Measurements from ENCODE around the gene TSPAN31.

Gene TSPAN31

DNA sequence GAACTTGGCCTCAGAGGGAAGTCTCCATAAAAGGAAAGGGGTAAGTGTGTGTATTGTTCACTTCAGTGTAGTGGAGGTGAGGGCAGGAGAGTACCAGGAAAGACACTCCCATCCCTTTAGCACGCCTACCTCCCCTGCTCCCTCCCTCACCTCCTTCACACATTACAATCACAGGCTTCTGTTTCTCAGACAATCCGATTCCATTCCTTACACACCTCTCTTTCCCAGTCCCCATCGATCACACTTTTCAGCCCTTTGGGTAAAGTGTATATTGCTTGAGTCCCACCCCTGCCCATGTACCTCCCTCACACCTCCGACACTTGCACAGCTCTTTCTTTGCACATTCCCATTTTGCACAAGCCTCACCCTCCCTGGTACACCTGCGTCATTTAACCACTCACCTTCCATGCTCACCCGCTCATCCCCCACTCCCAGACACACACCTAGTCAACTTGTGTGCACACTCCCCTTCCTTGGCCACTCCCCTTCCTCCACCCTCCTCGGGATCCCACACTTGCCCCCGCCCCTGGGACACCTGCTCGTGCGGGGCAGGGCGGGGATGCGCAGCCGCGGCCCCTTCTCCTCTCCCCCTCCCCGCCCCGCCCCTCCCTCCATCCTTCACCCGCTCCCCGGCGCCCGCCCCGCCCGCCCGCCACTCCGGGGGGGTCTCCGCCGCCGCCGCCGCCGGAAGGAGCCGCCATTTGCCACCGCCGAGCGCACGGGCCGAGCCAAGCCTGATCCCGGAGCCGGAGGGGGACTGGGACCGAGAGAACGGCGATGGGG is 9.8 kb downstream of the TSPAN31 start, which contains the start of gene MARCHF9:
Gene MARCHF9, plus strand, starts transcription at position 693 of the 783 bp plus-strand sequence. CDS start 426 bp downstream, outside the sequence.
- peak; percentile 94 for DNase-seq

DNA sequence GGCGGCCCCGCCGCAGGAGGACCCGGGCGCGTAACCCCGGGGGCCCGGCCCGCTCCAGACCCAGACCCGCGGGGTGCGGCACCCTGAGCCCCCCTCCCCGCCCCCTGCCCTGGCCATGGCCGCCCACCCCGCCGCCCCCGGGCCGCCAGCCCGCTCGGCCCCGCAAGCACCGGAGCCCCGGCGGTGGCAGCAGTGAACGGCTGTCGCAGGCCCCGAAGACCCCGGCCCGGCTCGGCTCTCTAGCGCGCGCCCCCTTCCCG is 10.3 kb downstream of the TSPAN31 start:
- DNase-seq, result no peak

DNA sequence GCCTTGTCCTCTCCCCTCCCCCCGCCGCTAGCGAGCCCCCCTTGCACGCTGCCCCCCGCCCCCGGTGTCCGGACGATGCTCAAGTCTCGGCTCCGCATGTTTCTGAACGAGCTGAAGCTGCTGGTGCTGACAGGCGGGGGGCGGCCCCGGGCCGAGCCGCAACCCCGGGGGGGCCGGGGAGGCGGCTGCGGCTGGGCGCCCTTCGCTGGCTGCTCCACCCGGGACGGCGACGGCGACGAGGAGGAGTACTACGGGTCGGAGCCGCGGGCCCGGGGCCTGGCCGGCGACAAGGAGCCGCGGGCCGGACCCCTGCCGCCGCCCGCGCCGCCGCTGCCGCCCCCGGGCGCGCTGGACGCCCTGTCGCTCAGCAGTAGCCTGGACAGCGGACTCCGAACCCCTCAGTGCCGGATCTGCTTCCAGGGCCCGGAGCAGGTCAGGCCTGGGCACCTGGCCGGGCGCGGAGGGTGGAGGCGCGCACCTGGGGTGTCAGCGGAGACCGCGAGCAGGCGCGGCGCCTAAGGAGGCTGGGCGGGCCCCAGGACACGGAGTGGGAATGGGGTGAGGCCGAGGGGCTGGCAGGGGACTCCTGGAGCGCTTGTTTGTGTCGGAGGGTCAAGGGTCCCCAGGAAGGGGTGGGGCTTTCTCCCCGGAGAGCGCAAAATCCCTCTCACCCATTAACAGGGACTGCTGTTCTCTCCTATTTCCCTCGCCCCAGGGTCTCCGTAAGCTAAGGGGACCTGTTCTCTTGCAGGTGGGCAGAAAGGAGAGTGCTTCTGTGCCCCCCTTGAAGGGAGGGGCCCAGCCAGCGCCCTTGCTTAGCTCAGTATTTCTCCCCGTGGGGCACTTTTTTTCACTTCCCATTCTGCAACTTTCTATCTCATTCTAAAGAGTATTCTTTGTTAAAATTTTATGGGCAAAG is 10.9 kb downstream of the TSPAN31 start:
- DNase-seq, result peak; percentile 47

DNA sequence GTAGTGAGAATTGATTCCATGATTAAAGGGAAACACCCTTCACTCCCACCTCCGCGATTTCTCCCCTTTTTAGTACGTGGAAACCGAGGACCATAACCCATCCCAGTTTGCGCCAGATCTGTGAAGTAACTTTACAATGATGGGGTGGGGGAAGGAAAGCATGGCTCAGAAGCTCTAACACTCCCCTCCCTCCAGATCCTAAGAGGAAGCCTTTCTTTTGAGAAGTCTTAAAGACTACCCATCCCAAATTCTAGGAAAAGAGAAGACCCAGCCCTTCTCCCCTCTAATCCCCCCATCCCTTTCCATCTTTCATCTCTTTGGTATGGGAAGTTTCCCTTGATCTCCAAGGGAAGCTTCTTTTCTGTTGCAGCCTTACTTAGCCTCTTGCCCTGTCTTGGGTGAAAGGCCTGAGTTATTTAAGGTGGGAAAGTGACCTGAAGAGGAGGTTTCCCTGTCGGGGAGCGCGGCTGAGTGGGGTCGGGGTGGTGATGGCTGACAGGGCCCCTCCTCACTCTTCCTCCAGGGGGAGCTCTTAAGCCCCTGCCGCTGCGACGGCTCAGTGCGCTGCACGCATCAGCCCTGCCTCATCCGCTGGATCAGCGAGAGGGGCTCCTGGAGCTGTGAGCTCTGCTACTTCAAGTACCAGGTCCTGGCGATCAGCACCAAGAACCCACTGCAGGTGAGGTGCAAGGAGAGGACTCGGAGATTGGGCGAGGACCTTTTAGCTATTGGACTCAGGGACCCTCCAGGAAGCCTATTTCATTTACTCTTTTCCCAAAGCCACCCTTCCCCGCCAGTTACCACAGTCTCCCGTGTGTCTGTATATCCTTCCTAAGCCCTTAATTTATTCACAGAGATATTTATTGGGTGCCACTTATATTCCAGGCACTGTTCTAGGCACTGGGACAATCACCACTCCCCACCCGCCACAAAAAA is 11.8 kb downstream of the TSPAN31 start:
- peak; percentile 81 for DNase-seq

DNA sequence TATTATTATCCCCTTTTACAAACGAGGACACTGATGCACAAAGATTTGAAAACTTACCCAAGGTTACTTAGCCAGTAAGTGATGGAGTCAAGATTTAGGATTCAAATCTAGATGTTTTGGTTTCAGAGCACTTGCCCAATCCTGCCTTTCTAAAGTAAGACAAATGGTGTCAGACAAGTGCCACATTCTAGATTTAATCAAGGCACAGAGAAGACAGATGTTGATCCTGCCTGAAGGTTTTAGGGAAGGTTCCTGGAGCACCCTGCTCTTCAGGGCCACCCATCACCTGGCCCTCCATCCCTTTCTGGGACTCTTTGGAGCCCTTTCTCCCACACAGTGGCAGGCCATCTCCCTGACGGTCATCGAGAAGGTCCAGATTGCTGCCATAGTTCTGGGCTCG is 12.9 kb downstream of the TSPAN31 start:
- DNase-seq, result no peak

DNA sequence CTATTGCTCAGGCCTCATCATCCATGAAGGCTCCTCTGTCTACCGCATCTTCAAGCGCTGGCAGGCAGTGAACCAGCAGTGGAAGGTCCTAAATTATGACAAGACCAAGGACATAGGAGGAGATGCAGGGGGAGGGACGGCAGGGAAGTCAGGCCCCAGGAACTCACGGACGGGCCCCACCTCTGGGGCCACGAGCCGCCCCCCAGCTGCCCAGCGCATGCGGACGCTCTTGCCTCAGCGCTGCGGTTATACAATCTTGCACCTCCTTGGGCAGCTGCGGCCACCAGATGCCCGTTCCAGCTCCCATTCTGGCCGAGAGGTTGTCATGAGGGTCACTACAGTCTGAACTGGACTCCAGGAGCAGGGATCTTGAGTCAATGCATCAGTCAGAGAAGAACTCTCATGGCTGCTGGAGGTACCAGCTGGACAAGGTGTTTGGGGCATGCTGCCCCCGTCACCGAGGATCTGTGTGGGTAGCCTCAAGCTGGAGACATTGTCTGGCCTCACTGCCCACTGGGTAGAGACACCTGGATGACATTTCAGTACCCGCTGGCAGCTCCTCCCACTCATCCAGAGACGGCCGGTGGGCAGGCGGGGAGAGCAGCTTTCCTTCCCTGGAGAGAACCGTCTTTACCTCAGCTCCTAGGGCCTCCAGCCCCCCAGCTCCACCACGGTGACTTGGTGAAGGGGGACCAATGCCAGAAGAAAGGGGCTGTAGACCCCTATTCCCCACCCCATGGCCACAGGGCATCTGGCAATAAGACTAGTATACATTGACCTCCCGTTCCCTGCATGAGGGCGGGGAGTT is 13.9 kb downstream of the TSPAN31 start:
- no peak for DNase-seq

DNA sequence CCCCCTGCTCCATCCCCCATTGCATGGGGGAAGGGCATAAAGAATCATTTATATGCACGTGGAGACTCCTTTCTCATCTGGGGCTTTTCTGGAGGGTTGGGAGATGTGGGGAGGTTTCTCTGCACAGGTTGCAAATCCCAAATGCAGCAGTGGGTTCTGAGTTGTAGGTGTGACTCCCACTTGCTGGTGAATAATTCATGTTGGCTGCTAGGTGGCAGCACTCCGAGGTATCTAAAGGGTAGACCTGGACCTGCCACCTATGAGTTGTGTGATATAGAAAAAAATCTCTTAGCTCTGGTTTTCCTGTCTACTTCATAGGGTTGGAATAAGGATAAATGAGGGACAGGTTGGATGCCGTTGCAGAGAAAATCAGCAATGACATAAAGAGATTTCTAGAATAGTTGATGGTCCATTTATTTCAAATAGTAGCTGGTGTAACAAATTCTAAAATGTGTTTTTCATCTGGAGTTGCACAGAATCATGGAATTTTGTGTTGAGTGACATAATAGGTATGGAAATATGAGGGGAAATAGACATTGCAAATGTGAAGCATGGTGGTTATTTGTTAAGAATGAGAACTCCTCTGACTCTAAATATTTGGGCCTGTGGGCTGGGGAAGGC is 14.6 kb downstream of the TSPAN31 start:
- peak; percentile 53 for DNase-seq

DNA sequence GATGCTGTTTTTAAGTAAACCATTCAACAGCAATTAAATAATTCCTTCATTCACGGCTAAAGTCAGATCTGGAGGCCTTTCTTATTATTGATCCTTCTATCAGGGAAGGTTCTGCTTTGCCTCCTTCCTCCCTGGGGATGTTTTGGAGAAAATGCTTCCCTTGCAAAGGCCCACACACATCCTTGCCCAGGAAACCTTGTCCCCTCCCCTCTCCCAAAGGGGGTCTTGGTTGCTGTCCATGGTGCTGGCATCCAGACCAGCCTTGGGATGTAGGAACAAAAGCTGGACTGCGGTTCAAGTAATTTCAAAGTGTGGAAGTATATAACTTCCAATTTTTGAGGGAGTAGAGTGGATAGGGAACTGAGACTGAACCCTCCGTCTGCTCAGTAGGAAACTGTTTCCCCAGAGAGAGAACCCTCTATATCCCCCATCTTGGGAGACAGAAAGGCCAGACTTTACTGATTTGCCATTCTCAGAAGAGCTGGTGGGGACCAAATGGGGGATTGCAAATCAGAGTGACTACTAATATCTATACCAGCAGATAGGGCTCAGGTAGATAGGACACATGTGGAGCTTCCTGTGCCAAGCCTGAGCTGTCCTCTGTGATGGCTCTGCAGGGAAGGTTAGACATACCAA is 15.6 kb downstream of the TSPAN31 start:
- no peak for DNase-seq

DNA sequence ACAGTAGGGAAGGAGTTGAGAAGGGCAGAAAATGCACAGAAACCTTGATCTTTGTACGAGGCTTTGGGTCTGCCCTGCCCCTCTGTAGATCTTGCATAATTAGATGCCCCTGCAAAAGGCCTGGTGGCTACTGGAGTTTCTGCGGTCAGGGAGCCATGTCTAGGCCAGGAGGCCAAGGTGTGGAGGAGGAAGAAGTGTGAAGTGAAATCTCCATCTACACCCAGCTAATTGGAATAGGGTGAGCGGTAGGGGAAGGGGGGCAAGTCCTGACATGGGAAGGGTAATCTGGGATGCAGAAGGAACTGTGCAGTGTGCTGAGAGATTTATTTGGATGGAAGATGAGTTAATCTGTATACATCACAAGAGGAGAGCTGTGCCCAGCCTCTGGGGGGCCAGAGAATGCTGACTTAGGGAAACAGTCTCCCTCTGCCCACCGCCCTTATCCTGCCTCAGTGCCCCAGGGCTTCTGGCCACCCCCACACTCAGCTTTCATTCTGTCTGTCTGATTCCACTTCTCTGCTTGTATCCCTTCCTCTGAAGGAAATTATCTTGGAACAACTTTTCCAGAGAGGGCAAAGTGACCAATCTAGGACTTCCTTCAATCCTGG is 16.7 kb downstream of the TSPAN31 start:
- no peak for DNase-seq

DNA sequence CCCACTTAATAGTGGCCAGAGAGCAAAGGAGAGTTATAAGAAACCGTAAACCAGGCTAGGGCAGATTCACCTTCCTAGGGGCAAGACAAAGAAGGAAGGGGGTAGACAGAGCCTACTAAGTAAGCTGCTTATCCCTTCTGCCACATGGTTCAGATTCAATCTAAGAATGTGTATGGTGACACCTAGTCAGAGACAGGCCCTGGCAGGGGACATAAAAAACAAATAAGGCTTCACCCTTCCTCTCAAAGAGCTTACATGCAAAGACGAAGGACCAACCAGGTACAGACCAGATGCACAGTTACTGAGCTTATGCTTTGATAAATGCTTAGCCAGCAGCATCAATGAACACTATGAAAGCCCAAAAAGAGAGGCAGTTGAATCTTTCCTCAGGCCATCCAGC is 17.6 kb downstream of the TSPAN31 start:
- DNase-seq, result no peak

DNA sequence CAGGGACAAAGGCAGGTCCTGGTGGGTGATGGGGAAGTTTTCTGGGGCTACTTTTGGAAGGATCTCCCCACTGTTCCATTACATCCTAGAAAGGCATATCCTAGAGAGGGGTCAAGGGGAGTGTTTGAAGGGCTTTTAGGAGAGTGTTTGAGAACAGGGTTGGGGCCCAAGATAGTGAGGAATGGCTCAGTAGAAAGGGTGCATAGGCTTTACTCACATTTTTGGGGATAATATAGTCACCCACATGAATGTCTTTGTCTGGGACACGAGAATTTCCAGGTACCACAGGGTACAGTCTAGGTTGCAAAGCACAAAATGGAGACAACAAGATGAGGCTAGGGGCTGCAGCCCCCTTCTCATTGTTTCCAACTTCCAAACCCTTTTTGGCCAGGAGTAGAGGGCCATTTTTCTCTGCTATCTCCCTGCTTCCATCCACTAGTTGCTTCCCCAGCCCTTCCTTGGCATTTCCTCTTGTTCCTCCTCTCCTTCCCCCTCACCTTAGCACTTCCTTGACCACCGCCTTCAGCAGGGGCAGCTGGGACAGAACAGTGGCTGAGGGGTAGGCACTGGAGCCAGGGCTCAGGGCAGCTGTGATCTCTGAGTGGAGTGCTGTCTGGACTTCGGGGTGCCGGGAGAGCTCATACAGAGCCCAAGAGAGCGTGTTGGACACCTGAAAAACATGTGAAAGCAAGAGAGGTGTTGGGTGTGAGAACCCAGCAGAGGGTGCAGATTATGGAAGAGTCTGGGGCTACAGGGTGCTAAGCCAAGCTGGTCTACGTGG is 19.2 kb downstream of the TSPAN31 start:
- no peak for DNase-seq

DNA sequence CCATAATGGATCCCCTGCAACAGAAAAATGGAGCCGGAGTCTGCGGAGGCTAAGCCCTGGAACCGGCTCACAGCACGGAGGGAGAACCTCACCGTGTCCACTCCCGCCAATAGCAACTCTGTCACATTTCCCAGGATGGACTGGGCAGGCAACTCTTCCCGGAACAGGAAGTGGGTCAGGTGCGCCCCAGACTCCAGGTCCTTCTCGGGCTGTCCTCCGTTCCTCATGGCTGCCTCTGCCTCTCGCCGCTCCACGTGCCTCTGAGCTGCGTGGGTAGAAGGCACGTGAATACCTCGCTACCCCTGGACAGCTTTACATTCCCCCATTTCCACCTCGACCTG is 19.8 kb downstream of the TSPAN31 start:
- DNase-seq, result peak; percentile 57

DNA sequence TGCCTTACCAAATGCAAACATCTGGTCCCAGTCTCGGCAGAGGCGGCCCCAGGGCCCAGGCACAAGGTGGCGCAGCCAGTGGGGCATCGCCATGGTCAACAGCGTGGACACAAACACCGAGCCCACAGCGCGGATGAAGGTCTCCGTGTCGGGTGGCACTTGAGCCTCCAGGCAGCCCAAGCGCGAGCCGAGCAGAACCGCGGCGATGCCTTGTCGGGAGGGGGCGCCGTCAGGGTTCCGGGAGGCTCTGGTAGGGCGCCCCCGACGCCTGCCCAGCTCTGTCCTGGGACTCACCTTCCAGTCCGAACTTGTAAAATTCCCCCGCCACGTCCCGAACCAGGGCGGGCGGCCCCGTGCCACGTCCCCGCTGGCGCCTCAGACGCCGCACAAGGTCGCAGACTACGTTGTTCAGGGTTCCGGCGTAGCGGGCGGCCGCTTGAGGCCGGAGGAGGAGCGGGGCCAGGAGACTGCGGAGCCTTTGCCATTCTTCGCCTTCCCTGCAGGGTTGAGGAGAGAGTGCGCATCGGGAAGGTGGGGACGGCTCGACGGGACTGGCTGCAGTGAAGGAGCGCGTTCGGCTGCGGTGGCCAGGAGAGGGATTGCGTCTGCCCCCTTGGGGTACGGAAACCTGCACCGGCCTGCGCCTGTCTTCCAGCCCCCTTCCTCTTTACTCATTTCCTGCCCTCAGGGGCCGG is 20.3 kb downstream of the TSPAN31 start:
- peak; percentile 80 for DNase-seq

DNA sequence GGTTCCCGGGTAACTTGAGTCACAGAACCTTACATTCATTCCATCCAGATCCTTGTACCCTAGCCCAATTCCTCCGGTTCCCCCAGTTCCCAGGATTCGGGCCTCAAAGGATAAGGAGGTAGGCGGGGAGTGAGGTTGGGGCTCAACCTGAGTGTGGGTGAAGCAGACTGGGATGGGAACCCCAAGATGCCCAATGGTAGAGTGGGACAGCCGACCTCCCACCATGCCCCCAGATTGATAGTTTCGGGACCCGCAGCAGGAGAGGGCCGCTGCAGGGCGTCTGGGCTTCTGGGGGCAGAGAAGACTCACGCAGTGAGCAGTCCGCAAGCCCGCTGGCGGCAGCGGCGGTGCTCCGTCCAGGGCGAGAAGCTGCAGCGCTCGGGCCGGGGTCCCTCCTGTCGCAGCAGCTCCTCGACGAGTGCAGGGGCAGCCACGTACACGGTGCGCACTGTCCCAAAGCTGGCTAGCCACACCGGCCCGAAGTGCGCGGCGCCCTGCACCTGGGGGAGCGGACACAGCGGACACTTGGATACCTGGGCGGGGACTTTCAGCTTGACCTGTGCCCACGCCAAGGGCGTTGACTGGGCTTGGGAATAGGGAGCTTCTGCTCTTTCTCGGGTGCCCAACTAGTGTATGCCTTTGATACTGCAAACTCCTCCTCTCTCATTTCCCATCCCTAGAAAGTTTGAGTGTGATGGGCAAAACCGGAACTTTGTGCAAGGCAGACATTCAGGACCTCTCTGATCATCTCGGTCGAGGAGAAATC is 21.0 kb downstream of the TSPAN31 start:
- peak; percentile 43 for DNase-seq

DNA sequence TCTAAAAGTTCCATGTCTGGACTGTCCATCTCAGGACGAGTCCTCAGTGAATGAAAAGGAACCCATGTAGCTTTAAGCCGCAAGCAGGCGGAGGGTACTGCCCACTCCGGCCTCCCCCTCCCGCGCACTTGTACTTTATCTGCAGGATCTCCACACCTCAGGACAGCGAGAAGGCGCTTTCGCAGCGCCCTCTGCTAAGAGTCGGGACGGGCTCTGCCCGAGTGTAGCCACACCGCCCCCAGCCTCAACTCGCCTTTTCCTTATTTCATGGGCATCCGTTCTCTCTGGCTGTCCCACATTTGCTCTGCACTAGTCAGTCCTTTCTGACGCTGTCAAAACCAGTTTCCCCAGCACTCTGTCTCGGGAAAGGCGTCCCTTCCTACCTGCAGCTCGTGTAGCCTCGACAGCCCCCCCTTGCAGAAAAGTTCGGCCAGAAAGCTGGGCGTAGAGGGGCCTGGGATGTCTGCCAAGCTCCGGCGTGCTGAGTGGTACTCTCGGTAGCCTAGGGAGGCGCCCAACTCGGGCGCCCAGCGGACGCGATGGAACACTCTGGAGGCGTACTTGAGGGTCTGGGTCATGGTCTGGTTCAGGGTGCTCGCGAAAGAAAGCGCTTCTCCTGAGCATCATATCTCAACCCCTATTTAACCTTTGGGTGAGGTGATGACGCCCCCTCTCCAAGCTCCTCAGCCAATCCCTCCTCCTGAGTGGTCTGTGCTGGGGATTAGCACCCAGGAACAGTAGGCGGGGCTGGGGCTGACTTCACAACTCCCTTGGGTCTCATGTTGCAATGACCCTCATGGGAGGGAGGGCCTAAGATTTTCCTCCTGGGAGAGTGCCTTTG is 21.8 kb downstream of the TSPAN31 start, which contains the start of gene CYP27B1:
Gene CYP27B1, minus strand, starts transcription at position 615 of the 841 bp plus-strand sequence. Its CDS starts 37 bp downstream, at position 578.
- DNase-seq, result peak; percentile 42

DNA sequence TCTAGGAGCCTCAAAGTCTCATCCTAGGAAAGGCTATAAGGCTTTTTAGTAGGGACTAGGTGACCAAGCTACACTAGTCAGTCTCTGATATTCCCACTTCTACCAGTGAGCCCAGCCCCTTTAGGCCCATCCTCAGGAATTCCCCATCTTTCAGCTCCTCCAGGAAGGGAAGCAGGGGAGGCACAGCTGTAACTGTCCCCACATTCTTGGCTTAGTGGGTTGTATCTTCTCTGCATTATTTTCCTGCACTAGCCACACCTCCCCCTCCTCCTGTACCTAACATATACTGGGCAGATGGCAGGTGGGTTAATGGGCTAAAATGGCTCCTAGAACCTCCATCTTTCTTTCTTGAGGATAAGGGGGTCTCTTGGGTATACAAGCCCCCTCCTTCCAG is 22.5 kb downstream of the TSPAN31 start:
- no peak for DNase-seq

DNA sequence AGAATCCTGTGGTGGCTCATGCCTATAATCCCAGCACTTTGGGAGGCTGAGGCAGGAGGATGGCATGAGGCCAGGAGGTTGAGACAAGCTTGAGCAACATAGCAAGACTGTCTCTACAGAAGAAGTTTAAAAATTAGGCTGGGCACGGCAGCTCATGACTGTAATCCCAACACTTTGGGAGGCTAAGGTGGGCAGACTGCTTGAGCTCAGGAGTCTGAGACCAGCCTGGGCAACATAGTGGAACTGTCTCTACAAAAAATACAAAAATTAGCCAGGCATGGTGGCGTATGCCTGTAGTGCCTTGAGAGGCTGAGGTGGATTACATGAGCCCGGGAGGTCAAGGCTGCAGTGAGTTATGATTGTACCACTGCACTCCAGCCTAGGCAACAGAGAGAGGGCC is 23.0 kb downstream of the TSPAN31 start:
- no peak for DNase-seq
